HUDEP-2 (cell line): ENCODE data around the gene NPC2.

Experiments
- DNase-seq, 76 experiments: peaks; one replicate each; lab custom pipeline; 2025; ENCODE audit not compliant: unreplicated experiment in 76 of 76; lab: John Stamatoyannopoulos, UW

The NPC2 gene

DNA sequence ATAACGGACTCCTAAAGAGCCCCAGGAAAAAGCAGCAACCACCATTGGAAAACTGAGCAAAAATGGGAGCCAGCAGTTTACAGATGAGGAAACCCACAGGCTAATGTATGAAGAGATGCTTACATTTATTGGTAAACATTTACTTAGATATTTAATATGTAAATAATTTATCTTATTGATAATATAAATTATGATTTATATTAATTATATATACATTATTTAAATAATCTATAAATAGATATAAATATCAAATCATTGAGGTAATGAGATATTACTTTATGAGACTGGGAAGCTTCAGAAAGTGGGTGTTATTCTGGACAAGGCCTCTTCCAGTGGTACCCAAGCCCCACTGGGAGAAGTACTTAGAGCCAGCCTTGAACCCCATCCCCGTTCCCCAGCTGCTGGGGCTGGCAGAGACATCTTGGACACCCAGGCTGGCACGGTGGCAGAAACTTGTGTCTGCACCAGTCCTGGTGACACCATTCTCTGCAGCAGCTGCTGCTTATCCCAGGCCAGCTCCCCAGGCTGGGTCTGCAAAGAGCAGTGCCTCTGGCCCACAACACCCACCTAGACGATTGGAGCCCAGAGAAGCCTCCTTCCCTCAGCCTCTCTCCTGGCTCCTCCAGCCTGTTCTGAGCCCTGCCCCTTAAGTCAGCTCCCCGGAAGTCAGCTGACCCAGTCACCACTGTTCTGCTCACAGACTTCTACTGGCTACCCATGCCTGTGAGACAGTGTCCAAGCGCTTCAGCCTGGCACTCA lies 26.4 kb upstream of the NPC2 start:
- DNase-seq: no peak

DNA sequence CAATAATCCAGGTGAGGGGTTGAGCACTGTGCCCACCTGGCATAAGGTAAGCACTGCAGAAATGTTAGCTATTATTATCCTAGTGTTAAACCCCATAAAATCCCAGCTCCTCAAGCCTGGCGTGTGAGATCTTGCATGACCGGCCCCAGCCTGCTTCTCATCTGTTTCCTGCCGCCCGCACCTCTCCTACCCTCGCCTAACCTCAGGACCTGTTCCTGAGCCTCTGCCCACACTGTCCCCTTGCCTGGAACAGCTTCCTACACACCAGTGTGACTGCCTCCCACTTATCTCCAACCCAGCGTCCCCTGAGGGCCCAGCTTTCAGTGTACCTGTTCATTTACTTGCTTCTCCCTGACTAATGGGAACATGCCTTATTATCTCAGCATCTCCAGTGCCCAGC lies 25.1 kb upstream of the NPC2 start:
- DNase-seq: no peak

DNA sequence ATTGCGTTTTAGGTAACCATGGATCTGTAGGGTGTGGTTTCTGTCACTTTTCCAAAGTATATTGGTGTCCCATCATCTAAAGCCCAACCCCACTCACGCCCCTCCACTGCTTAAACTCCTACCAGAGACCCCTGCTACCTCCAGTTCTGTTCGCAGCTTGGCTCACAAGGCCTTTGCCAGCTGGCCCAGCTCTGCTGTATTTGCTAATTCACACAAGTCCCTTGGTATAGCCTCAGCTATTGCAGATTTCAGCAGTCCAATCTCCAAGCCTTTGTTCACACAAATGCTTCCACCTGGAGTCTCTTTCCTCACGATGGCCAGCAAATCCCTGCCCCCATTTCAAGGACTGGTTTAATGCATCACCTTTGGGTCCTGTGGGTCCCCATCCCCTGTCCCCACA lies 24.6 kb upstream of the NPC2 start:
- no peak for DNase-seq

GRCh38 chr14:74516451-74517160 lies 23.5 kb upstream of the NPC2 start:
- peak in 1 of 76 experiments; percentile 5 for DNase-seq

- no peak for DNase-seq
Observed at GRCh38 chr14:74515891-74516412, 22.8 kb upstream of the NPC2 start.

DNA sequence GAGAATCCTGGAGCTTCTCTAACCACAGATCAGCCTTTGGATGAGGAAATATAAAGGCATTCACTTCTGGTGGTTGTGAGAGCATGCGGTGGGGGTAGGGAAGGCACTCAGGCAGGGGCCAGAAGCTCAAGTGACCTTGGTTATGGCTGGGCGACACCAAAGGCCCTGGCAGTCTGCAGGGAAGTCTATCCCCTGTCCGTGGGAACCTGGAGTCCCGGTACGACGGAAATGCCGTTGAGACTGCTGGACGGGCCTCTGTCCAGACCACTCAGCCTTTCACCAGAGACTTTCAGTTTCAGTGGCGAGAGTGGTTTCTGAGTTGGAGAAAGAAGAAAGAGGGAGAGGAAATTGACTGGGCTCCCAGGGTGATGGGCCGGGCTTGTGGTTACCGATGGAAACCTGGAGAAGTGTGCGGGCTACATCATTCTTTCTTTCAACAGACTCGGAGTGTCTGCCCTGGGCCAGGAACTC lies 21.4 kb upstream of the NPC2 start:
- DNase-seq: no peak

DNA sequence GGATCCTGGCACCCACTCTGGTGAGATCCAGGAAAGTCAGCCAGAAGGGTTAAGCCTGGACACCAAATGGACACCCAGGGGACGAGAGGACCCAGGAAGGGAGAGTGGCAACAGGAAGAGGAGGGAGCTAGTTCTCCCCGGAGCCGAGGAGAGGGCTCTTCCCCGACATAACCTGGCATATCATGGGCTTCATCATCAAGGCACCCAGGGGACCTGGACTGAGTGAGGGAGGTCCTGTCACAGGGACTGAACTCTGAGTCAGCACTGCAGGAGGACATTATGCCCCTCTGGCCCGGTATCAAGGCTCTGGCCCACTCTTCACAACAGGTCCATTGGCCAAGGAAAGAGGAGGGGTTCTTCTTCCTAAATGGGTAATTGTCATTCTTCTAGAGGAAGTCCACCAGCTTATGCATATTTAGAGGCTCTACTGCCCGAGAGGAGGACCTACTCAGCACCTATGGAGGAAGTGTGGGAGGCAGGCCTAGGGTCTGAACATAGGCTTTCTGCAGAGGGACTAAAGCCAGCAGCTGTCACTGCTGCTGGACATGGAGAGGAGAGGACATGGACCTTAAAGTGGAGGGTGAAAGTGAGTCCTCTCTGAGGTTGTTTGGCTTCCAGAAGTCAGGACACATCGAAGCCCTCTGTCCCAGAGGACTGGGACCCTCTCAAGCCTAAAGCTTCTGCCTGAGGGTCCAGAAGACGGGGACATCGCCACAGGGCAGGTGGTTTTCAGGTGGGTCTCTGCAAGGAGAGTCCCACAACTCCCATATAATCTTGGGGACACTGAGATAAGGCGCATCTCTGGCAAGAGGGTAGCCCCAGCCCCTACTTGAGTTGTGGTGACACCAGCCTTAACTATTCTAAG lies 19.1 kb upstream of the NPC2 start:
- no peak for DNase-seq

GRCh38 chr14:74510959-74511409 lies 17.9 kb upstream of the NPC2 start:
- peak in 2 of 76 experiments; percentile 7 to 11 for DNase-seq

- no peak for DNase-seq
Observed at GRCh38 chr14:74510223-74510931, 17.3 kb upstream of the NPC2 start.

GRCh38 chr14:74509587-74510222 lies 16.6 kb upstream of the NPC2 start:
- no peak for DNase-seq

- no peak for DNase-seq
Observed at GRCh38 chr14:74508844-74509428, 15.8 kb upstream of the NPC2 start.

DNA sequence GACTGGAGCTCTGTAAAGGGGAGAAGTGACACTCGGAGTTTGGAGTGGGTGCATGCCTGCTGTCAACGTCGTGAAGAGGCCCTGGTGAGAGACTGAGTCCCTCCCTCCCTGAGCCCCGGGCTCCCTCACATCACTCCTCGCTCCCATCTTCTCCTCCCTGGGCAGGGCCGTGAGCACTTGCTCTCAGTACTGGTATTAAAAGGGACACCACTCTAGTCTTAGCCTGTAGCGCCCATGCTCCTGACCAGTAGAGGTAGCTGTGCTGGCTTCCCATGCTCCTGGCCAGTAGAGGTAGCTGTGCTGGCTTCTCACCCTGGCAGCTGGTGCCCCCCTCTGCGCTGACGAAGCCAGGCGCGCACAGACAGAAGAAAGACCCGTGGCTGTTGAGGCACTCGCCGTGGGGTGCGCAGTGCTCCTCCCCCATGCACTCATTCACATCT lies 15.2 kb upstream of the NPC2 start:
- DNase-seq: peak in 12 of 76 experiments; percentile 3 to 25 (median 16)

DNA sequence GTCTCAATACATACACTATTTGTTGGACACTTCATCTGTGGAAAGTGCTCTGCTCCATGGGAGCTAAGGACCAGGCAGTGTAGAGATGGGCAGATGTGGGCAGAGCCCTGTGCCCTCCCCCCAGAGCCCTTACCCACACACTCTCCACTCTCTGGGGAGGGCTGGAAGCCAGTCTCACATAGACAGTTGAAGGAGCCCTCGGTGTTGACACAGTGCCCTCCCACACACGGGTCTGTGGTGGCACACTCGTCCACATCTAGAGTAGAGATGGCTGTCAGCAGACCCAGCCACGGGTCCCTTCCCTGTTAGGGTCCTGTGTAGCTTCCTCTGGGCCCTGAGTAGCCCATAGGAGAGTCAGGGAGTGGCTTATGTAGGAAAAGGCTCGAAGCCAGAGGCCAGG lies 14.7 kb upstream of the NPC2 start:
- DNase-seq: no peak

- no peak for DNase-seq
Observed at GRCh38 chr14:74507085-74507484, 14.0 kb upstream of the NPC2 start.

GRCh38 chr14:74506411-74506851 lies 13.3 kb upstream of the NPC2 start:
- no peak for DNase-seq

GRCh38 chr14:74505831-74506230 lies 12.7 kb upstream of the NPC2 start:
- no peak for DNase-seq

DNA sequence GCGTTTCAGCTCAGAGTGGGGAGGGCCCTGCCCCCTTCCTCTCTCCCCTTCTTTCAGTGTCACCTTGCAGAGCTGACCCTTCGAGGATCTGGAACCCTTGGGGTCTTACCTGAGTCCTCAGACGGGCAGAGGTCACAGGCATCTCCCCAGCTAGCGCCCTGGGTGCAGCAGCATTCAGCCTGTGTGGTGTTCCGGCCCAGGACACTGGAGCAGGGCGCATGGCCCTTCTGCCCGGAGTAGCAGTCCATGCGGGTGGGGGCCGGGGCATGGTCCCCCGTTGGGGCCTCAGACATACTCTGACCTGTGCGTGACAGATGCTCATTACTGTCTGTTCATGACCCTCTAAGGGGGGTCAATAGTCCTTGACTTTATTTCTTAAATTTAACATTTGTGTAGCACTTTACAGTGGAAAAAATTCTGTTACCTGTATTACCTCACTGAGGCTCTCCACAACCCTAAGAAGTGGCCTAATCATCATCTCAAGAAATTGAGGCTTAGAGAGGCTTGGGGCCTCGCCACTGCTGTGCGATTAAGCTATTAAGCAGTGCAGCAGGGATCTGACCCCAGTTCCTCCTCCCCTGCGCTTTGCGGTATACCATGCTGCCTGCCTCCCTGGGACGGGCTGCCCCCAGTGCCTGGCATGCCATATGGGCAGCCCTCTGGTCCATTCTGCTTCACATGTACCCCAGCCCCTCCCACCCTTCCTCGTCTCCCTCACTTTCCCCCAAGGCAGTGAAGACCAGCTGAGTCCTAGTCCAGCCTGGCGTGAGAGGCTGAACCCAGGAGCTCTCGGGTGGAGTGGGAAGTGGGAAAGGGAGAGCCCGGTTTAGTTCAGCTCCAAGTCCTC lies 12.0 kb upstream of the NPC2 start:
- DNase-seq: no peak

DNA sequence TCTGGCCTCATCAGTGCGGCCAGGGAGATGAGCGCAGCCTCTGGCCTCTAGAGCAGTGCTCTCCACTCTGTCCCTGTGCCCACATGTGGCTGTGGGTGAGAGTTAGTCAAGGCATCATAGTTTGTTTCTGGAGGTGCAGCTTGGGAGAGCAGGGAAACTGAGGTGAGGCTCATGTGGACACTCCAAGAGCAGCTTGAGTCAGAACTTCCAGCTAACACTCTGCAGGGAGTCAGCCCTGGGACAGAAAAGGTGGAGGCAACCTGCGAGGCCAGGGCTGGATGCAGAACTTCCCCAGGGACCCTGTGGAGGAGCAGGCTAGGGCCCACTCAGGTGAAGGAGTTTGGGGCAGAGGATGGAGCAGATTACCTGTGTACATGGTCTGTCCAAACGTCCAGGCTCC lies 11.3 kb upstream of the NPC2 start:
- no peak for DNase-seq
